Hindlimb muscle (tissue), 1 donor: ENCODE measurements around the gene RANBP3. TPM values are rescaled to one million over a fixed set of nuclear protein-coding genes. Genes with fewer than 3 reads are reported as not detected.
A peak's percentile ranks its signal among the peaks of the same experiment; 100 is the strongest.

Experiments used
- DNase-seq: peaks from one replicate; pipeline ENCODE4 v3.0.0-alpha.2; 2013
- polyA plus RNA-seq: library from polyadenylated mRNA; unstranded; fragments of 120-200 nt; gene quantifications from one replicate; pipeline ENCODE4 v1.2.1, GENCODE V29; 2013; ENCODE audit not compliant: insufficient read length

Gene RANBP3
- polyA plus RNA-seq, 1 donor, result 47.9 TPM

- DNase-seq, result no peak
These were observed 54.6 kb downstream of the RANBP3 start for GRCh38 chr19:5923356-5923755.

GRCh38 chr19:5922161-5922545 lies 55.8 kb downstream of the RANBP3 start:
- no peak for DNase-seq

GRCh38 chr19:5921516-5922160 lies 56.3 kb downstream of the RANBP3 start:
- no peak for DNase-seq

- no peak for DNase-seq
These were observed 59.4 kb downstream of the RANBP3 start for GRCh38 chr19:5918463-5919079.

GRCh38 chr19:5917431-5918107 lies 60.4 kb downstream of the RANBP3 start:
- no peak for DNase-seq

GRCh38 chr19:5916181-5916708 lies 61.7 kb downstream of the RANBP3 start:
- no peak for DNase-seq

GRCh38 chr19:5915782-5916165 lies 62.2 kb downstream of the RANBP3 start:
- no peak for DNase-seq

- no peak for DNase-seq
These were observed 62.8 kb downstream of the RANBP3 start for GRCh38 chr19:5914946-5915781.

DNA sequence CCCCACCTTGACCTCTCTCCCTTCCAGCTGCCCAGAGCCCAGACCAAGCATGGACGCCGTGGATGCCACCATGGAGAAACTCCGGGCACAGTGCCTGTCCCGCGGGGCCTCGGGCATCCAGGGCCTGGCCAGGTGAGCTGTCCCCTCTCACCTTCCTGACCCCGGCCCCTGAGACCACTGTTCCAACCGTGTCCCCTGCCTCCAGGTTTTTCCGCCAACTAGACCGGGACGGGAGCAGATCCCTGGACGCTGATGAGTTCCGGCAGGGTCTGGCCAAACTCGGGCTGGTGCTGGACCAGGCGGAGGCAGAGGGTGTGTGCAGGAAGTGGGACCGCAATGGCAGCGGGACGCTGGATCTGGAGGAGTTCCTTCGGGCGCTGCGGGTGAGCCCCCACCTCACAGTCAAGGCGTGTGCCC lies 63.6 kb downstream of the RANBP3 start:
- no peak for DNase-seq

DNA sequence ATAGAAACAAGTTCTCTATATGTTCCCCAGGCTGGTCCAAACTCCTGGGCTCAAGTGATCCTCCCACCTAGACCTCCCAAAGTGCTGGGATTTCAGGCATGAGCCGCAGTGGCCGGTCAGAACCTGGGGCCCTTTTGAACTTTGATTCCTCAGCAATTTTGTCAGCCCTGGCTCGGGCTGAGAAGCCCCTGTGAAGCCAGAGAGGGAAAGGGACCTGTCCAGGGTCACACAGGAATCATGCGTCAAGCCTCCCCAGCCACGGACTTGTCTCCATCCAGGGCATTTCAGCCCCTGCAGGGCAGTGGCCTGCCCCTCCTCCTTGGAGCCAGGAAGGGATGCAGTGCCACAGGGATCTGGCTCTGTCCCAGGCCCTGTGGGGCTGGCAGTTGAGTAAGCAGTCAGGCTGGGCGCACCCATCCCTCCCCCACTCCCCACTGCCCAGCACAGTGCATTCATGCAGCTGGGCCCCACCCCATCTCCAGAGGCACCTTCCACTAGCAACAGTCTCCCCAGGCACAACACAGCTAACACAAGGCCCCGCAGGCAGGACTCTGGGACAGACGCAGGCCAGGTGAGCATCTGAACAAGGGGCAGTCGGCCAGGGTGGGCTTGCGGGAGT lies 64.1 kb downstream of the RANBP3 start, which contains the start of gene CAPS:
TSS of gene CAPS (plus strand) at position 516 of the 619 bp plus-strand sequence. CDS start 153 bp downstream, outside the sequence.
- no peak for DNase-seq

- DNase-seq, result no peak
These were observed 66.6 kb downstream of the RANBP3 start for GRCh38 chr19:5911366-5911765.

DNA sequence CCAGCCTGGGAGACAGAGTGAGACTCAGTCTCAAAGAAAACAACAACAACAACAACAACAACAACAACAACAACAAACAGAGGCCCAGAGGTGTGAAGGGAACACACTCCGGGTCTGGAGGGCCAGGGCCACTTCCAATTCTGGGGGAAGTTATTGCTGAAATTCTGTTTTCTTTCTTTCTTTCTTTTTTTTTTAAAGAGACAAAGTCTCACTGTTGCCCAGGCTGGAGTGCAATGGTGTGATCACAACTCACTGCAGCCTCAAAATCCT lies 67.4 kb downstream of the RANBP3 start:
- no peak for DNase-seq

GRCh38 chr19:5908773-5909442 lies 69.0 kb downstream of the RANBP3 start:
- no peak for DNase-seq

DNA sequence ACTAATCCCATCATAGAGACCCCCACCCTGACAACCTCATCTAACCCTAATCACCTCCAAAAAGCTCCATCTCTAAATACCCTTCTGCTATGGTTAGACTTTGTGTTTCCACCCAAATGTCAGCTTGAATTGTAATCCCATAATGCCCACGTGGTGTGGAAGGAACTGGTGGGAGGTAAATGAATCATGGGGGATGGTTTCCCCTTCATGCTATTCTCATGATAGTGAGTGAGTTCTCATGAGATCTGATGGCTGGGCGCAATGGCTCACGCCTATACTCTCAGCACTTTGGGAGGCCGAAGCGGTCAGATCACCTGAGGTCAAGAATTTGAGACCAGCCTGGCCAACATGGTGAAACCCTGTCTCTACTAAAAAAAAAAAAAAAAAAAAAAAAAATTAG lies 70.7 kb downstream of the RANBP3 start:
- no peak for DNase-seq

- DNase-seq, result no peak
These were observed 72.7 kb downstream of the RANBP3 start for GRCh38 chr19:5905114-5905778.

DNA sequence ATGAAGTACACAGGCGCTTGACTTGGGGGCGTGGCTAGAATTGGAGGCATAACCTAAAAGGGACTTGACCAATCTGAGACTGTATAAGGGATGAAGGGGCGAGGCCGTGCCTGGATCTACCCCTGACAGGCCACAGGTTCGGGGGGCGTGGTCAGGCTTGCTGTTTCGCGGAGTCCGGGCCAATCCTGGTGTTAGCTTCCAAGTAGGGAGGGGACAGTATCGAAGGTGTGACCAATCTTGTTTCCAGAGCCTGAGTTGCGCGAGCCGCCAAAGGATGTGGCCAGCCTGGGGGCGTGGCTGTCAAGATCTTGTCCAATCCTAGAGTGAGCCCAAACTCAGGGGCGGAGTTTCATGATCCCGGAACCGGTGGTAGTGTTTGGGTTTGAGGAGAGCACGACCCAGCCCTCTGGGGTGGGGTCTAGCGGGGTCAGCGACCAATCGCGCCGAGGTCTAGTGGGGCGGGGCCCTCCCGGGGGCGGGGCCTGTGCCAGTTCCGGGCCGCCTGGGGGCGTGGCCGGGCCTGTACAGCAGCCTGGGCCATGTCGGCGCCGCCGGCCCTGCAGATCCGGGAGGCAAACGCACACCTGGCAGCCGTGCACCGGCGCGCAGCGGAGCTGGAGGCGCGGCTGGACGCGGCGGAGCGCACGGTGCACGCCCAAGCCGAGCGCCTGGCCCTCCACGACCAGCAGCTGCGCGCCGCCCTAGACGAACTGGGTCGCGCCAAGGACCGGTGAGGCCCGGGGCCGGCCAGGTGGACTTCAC lies 73.4 kb downstream of the RANBP3 start, which contains the start of gene VMAC:
TSS of gene VMAC (plus strand) at position 521 of the 762 bp plus-strand sequence. CDS start at position 540, 19 bp downstream.
- peak; percentile 99 for DNase-seq

DNA sequence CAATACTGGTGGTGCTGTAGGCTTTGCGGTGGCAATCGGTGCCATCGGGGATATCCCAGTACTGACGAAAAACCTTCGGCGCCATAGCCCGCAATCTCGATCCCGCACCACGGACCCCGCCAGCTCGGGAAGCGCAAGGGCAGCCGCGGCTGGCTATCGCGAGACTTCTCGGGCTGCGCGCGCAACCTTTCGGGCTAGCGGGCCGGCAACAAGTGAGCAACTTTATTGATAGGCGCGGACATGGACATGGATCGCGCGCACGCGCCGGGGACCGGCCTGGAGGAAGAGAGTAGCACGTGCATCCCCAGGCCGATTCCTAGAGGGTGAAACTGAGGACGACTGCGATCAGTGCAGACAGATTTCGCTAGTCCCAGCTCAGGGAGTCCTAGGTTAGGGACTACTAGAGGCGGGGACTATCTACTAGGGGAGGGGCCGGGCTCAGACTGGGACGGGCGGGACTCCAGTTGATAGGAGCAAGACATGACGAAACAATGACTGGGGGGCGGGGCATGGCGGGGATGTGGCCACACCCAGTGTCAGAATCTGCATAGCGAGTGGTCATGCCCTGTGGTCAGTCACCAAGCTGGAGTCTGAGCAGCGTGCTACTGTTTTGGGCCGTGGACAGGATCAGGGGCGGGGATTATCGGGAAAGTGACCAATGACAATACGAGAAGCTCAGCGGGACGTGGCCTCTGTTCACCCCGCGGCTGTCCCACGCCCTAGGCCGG lies 74.2 kb downstream of the RANBP3 start, which contains the start of gene NDUFA11:
TSS of gene NDUFA11 (minus strand) at position 167 of the 728 bp plus-strand sequence. CDS start at position 85, 82 bp downstream.
- peak; percentile 97 for DNase-seq

GRCh38 chr19:5903056-5903623 lies 74.8 kb downstream of the RANBP3 start:
- no peak for DNase-seq

DNA sequence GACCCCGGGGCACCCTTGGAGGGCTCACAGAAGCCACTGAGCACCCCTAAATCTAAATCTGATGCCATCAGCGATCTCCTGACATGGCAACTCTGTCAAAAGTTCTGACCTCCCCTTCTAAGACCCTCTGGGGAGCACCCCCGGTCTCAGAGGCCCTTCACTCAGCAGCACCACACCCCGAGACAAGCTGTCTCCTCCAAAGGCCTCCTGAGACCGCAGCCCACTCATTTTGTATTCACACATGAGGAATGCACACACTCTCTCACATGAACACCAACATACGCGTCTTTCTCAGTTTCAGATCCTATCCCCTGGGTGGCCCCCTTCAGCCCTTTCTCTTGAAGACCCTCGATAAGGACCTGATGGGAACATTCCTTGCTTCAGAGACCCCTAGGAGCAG lies 77.0 kb downstream of the RANBP3 start:
- DNase-seq, result no peak
